Chondrocyte (in vitro differentiated cells): ENCODE data around the gene PPIA. TPM values are rescaled to one million over a fixed set of nuclear protein-coding genes. Genes with fewer than 3 reads are reported as not detected.

Source experiments
- DNase-seq: peaks from one replicate; pipeline ENCODE4 v3.0.0; 2021; ENCODE audit warnings: mixed read lengths, low spot score
- H3K27ac Mint-ChIP-seq: one replicate; pipeline ENCODE4 v1.8.0; 2021; ENCODE audit warnings: mild to moderate bottlenecking, moderate library complexity, mixed read lengths; ENCODE audit not compliant: unreplicated experiment
- H3K27me3 Mint-ChIP-seq: 2 replicates; pipeline ENCODE4 v1.8.0; 2021; ENCODE audit warnings: low read depth, mixed read lengths
- H3K36me3 Mint-ChIP-seq: 2 replicates; pipeline ENCODE4 v1.8.0; 2021; ENCODE audit warnings: low read depth, mixed read lengths
- H3K4me1 Mint-ChIP-seq: 2 replicates; pipeline ENCODE4 v1.8.0; 2021; ENCODE audit warnings: low read depth, mild to moderate bottlenecking, mixed read lengths
- H3K4me3 Mint-ChIP-seq: one replicate; pipeline ENCODE4 v1.8.0; 2021; ENCODE audit warnings: mild to moderate bottlenecking, moderate library complexity, mixed read lengths; ENCODE audit not compliant: unreplicated experiment
- H3K9me3 Mint-ChIP-seq: 2 replicates; pipeline ENCODE4 v1.8.0; 2021; ENCODE audit warnings: low read depth, mixed read lengths
- total RNA-seq: library from RNA; stranded (reverse); gene quantifications from 3 replicates; pipeline ENCODE4 v1.2.1, GENCODE V29; 2021
- TF ChIP-seq, protein P1 (sequence below): fragments of 200-600 bp; sonication (generic); IDR thresholded peaks from 2 replicates; pipeline ENCODE4 v1.5.0; 2021; ENCODE audit warnings: antibody characterized with exemption, mild to moderate bottlenecking, moderate library complexity

The PPIA gene
- total RNA-seq, 1 donor from 2014 or later, result 1,479 TPM

DNA sequence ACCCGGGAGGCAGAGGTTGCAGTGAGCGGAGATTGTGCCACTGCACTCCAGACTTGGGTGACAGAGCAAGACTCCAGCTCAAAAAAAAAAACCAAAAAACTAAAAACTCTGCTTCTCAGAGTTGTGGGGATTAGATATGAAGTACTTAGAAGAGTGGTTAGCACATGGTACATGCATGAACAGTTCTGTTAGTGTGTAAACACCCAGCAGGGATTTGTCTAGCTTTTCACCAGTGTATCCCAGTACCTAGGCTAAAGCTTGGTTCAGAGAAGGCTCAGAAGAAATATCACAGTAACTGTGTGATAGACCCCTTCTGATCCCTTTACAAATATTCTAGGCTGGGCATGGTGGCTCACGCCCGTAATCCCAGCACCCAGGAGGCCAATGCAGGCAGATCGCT is 9.5 kb downstream of the PPIA start:
- peaks cover 18% of the 10 kb centered on the region for H3K36me3 Mint-ChIP-seq
- no peak overlapping the region for H3K27ac Mint-ChIP-seq
- H3K9me3 Mint-ChIP-seq, result no peaks in the 10 kb centered on the region
- H3K27me3 Mint-ChIP-seq, result no peaks in the 10 kb centered on the region
- no peak for DNase-seq
- H3K4me3 Mint-ChIP-seq, result no peak overlapping the region
- peaks cover 9% of the 10 kb centered on the region for H3K4me1 Mint-ChIP-seq
- TF ChIP-seq, protein P1, sequence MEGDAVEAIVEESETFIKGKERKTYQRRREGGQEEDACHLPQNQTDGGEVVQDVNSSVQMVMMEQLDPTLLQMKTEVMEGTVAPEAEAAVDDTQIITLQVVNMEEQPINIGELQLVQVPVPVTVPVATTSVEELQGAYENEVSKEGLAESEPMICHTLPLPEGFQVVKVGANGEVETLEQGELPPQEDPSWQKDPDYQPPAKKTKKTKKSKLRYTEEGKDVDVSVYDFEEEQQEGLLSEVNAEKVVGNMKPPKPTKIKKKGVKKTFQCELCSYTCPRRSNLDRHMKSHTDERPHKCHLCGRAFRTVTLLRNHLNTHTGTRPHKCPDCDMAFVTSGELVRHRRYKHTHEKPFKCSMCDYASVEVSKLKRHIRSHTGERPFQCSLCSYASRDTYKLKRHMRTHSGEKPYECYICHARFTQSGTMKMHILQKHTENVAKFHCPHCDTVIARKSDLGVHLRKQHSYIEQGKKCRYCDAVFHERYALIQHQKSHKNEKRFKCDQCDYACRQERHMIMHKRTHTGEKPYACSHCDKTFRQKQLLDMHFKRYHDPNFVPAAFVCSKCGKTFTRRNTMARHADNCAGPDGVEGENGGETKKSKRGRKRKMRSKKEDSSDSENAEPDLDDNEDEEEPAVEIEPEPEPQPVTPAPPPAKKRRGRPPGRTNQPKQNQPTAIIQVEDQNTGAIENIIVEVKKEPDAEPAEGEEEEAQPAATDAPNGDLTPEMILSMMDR, result no peak

DNA sequence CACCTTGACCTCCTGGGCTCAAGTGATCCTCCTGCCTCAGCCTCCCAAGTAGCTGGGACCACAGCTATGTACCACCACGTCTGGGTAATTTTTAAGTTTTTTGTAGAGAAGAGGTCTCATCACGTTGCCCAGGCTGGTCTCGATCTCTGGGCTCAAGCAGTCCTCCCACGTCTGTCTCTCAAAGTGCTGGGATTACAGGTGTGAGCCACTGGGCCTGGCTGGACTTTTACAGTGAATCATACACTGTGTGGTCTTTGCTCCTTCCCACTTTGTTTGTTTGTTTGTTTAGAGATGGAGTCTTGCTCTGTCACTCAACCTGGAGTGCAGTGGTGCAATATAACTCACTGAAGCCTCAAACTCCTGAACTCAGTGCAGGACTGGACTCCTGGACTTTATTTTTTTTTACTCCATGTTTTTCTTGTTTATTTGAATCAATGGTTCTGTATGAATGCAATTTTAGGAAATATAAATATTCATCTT is 12.5 kb downstream of the PPIA start:
- TF ChIP-seq, protein P1, result no peak
- no peak overlapping the region for H3K27ac Mint-ChIP-seq

DNA sequence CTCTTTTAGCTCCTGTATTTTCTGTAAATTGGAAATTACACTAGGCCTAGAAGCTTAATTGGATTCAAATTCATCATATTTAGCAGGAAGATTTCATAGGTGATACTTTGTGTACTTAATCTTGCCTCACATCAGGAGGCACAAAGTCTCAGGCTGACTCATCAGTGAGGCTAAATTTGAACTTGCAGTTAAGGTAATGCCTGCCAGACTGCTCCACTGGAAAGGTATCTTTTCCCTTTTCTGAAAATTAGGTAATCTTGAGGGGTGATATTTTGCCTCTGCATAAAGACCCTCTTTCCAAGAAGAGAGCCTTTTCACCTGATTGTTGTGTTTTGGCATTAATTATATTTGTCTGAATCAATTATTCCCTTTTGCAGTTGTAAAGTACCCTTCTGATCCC is 14.6 kb downstream of the PPIA start:
- TF ChIP-seq, protein P1, result no peak
- Mint-ChIP-seq H3K27ac (no peak overlapping the region), H3K4me3 (no peak overlapping the region), H3K27me3 (no peaks in the 10 kb centered on the region), H3K4me1 (no peaks in the 10 kb centered on the region), H3K9me3 (no peaks in the 10 kb centered on the region), H3K36me3 (no peaks in the 10 kb centered on the region)
- no peak for DNase-seq

More for the DNA sequence above, 12.5 kb downstream of the PPIA start:
- no peaks in the 10 kb centered on the region for H3K36me3 Mint-ChIP-seq
- H3K4me1 Mint-ChIP-seq, result no peaks in the 10 kb centered on the region
- H3K27me3 Mint-ChIP-seq, result no peaks in the 10 kb centered on the region
- no peak for DNase-seq
- H3K9me3 Mint-ChIP-seq, result no peaks in the 10 kb centered on the region
- H3K4me3 Mint-ChIP-seq, result no peak overlapping the region

DNA sequence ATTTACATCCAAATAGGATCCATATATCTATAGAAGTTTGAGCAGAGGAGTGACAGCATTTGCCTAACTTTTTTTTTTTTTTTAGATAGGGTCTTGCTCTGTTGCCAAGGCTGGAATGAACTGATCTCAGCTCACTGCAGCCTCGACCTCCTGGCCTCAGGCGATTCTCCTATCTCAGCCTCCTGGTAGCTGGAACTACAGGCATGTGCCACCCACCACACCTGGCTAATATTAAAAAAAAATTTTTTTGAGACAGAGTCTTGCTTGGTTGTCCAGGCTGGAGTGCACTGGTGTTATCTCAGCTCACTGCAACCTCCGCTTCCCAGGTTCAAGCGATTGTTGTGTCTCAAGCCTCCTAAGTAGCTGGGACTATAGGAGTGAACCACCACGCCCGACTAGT is 15.1 kb downstream of the PPIA start:
- Mint-ChIP-seq H3K9me3 (no peaks in the 10 kb centered on the region), H3K36me3 (no peaks in the 10 kb centered on the region), H3K27ac (no peak overlapping the region), H3K4me1 (no peaks in the 10 kb centered on the region), H3K27me3 (no peaks in the 10 kb centered on the region), H3K4me3 (no peak overlapping the region)
- DNase-seq, result no peak
- TF ChIP-seq, protein P1, result no peak

DNA sequence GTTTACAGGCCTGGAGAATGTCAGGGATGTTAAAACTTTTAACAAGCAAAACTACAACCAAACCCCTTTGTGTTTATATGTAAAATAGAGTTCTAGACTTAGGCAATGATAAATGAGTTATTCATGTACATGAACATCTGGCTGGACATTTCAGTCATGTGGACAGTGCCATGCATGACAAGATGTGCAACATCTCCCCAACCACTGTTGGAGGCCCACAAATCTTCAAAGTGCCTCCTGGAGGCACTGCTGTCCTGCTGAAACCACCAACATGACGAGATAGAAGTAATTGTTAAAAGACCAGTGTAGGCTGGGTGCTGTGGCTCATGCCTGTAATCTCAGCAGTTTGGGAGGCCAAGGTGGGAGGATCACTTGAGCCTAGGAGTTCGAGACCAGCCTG is 18.4 kb downstream of the PPIA start:
- no peaks in the 10 kb centered on the region for H3K36me3 Mint-ChIP-seq
- no peaks in the 10 kb centered on the region for H3K9me3 Mint-ChIP-seq
- no peak for DNase-seq
- H3K4me3 Mint-ChIP-seq, result no peak overlapping the region
- H3K4me1 Mint-ChIP-seq, result no peaks in the 10 kb centered on the region
- no peaks in the 10 kb centered on the region for H3K27me3 Mint-ChIP-seq
- H3K27ac Mint-ChIP-seq, result no peak overlapping the region
- TF ChIP-seq, protein P1, result no peak
